Stimulated activated naive CD4-positive, alpha-beta T cell (primary cell): Measurements from ENCODE around the gene FARP1.

ENCODE experiments used
- DNase-seq, 6 experiments: peaks; one replicate each; lab custom pipeline; 2025; lab: John Stamatoyannopoulos, UW

Gene FARP1

DNA sequence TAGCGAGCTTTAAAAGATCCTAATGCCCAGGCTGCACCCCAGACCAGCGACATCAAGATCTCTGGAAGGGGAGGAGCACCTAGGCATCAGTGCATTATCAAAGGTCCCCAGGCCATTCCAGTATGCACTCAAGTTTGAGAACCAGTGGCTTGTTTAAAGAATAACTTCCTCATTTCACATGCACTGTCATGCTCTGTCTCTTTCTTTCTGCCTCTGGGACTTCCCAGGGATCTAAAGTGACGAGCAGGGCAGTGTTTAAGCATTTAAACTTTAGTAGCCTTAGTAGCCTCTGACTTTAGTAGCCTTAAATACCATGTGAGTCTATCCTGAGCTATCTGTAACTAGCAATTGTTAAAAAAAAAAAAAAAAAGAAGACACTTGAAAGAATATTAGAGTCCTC, 8.9 kb upstream of the FARP1 start:
- DNase-seq: no peak

DNA sequence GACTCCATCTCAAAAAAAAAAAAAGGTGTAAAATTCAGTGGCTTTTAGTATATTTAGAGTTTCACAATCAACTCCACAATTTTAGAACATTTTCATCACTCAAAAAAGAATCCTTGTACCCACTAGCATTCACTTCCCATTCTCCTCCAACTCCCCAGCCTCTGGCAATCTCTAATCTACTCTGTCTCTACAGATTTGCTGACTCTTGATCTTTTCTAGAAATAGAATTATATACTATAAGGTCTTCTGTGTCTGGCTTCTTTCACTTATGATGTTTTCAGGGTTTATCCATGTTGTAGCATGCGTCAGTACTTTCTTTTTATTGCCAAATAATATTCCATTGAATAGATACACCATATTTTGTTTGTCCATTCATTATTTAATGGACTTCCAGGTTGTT, 8.0 kb upstream of the FARP1 start:
- no peak for DNase-seq

- no peak for DNase-seq
Observed at GRCh38 chr13:98141091-98141490, 1.8 kb upstream of the FARP1 start.

DNA sequence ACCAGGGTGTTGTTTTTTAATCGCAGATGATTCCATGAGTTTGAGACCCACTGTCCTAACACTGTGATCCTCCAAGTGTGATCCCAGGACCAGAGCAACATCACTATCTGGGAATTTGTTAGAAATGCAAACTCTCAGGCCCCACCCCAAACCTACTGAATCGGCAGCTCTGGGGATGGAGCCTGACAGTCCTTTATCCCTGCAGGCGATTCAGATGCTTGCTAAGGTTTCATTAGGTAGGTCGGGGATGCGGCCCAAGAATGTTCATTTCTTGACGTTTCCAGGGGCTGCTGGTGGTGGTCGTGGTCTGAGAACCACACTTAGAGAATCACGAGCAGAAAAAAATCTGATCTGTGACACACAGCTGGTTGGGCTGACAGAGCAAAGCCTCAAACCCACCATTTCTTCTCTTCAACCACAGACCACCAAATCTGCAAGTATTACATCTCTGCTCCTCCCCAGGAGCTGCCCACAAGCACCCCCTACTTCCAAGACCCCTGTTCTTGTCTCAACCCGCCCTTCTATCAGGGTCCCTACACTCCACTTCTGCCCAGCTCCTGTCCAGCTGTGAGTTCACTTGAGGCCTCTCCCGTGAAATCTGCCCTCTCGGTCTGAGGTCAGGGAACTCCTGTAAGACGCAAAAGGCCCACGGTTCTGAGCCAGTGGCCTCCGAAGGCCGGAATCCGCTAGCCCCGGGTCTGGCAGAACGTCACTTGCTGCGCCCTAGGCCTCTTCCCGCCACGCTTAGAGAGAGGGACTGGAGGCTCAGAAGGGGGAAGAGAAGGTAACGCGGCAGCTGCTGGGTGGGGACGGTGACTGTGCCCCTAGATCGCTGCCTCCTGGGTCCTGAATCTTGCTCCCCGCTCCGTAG, 1.1 kb upstream of the FARP1 start:
- DNase-seq: no peak

GRCh38 chr13:98143157-98143553, 261 bp downstream of the FARP1 start:
- no peak for DNase-seq

- no peak for DNase-seq
Observed at GRCh38 chr13:98143601-98144026, 720 bp downstream of the FARP1 start.

DNA sequence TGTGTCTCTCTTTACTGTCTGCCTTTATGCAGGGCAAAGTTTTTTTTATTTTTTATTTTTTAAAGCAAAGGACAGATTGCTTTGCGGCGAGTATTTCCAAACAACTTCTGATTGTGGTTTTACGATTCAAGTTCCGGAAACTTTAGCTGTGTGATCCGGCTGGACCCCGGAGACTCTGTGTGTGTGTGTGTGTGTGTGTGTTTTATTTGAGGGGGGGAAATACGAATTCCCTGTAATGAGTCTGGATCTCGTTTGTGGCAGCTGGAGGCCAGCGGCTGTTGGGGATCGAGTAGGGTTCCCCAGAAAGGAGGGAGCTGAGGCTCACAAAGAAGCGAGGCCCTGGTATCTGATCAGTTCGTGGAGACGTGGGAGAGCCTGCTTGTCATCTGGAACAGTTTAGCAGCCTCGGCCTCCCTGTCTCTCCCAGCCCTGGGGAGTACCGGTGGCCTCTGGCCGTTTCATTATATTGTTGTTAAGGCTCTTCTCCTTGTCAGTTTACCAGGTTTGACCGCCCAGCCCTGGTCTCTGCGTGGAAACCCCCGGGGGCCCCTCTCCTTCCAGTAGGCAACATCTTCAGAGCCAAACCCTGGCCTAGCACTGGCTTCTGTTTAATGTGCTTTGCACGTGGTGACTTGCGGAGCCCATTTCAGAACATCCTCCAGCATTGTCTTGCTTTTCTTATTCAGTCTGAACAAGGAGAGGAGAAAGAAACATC, 1.3 kb downstream of the FARP1 start:
- no peak for DNase-seq

- DNase-seq: no peak
Observed at GRCh38 chr13:98144801-98145350, 2.0 kb downstream of the FARP1 start.

DNA sequence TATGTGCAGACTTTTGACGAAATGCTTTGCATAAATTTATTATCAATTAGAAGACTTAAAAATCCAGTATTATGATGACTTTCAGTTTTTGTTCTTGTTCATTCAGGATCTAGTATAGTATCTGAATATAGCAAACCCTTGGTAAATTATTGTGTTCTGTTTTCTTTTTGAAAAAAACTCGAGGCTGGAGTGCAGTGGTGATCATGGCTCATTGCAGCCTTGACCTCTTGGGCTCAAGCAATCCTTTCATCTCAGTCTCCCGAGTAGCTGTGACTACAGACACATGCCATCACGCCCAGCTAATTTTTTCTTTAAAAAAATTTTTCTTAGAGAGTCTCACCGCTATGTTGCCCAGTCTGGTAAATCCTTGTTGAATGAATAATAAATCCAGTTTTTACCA, 4.6 kb downstream of the FARP1 start:
- DNase-seq: no peak

DNA sequence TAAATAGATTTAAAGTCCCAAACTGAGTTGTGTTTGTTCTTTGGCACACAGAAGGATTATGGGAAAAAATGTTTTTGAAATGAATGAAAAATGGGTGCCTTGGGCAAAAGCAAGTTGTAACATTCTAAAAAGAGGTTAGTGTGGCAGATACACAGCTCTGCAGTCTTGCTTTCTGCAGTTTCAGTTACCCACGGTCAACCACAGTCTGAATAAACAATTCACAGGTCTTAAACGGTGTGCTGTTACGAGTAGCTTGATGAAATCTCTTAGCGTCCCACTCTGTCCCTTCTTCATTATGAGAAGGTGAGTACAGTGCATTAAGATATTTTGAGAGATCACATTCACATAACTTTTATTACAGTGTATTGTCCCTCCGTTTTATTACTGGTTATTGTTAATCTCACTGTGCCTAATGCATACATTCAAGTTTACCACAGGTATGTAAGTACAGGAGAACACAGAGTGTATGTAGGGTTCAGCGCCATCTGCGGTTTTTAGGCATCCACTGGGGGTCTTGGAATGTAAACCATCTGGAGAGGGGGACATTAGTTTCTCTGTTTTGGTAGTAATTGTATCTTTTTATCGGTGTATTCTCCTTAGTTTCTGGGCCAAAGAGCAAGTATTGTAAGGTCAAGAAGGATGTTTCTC, 8.1 kb downstream of the FARP1 start:
- DNase-seq: no peak

DNA sequence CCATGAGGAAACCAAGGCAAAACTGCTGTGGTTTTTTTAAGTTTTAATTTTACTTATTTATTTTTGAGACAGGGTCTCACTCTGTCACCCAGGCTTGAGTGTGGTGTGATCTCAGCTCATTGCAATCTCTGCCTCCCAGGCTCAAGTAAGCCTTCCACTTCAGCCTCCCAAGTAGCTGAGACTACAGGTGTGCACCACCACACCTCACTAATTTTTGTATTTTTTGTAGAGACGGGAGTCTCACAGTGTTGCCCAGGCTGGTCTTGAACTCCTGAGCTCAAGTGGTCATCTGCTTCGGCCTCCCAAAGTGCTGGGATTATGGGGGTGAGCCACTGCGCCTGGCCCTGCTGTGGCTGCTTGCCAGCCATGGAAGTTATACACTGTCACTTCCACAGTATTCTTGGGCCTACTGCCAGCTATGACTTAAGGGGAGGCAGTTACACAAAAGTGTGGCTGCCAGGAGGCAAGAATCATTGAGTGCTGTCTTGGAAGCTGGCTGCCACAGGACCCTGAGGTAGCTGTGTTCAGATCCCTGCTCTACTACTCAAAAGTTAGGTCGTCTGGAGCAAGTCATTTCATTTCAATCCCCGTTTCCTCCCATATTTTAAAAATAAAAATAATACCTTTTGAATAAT, 12.7 kb downstream of the FARP1 start:
- no peak for DNase-seq

DNA sequence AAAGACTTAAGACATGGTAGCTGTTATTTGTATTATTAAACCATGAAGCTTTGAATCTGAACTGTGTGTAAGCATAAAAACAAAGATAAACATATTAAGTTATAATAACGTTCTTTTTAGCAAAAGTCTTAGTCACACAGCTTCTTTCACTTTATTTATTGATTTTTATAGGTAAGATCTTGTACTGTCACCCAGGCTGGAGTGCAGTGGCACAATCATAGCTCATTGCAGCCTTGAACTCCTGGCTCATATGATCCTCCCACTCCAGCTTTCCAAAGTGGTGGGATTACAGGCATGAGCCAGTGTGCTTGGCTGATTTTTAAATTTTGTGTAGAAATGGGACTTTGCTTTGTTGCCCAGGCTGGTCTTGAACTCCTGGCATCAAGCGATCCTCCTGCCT, 13.4 kb downstream of the FARP1 start:
- no peak for DNase-seq

- no peak for DNase-seq
Observed at GRCh38 chr13:98157188-98157587, 14.3 kb downstream of the FARP1 start.

GRCh38 chr13:98157609-98158008, 14.7 kb downstream of the FARP1 start:
- DNase-seq: no peak

- DNase-seq: no peak
Observed at GRCh38 chr13:98158172-98158899, 15.4 kb downstream of the FARP1 start.

DNA sequence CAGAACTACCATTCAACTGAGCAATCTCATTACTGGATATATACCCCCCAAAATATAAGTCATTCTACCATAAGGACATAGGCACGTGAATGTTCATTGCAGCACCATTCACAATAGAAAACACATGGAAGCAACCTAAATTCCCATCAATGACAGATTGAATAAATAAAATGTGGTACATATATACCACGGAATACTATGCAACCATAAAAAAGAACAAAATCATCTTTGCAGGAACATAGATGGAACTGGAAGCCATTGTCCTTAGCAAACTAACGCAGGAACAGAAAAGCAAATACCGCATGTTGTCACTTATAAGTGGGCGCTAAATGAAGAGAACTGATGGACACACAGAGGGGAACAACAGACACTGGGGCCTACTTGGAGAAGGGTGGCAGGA, 20.0 kb downstream of the FARP1 start:
- DNase-seq: no peak

DNA sequence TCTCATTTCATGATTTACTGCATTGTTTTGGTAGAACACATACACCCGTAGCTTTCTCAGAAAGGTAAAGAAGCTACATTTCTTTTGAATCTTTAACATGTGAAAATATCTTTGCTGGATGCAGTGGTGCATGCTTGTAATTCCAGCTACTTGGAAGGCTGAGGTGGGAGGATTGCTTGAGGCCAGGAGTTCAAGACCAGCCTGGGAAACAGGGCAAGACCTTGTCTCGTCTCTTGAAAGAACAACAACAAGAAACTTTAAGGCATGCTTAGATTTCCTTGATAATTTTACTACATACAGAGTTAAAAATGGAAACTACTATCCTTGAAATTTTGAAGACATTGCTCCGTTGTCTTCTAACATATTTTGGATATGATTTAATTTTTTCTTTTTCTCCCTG, 26.4 kb downstream of the FARP1 start:
- no peak for DNase-seq

GRCh38 chr13:98171900-98172589, 29.2 kb downstream of the FARP1 start:
- DNase-seq: no peak

DNA sequence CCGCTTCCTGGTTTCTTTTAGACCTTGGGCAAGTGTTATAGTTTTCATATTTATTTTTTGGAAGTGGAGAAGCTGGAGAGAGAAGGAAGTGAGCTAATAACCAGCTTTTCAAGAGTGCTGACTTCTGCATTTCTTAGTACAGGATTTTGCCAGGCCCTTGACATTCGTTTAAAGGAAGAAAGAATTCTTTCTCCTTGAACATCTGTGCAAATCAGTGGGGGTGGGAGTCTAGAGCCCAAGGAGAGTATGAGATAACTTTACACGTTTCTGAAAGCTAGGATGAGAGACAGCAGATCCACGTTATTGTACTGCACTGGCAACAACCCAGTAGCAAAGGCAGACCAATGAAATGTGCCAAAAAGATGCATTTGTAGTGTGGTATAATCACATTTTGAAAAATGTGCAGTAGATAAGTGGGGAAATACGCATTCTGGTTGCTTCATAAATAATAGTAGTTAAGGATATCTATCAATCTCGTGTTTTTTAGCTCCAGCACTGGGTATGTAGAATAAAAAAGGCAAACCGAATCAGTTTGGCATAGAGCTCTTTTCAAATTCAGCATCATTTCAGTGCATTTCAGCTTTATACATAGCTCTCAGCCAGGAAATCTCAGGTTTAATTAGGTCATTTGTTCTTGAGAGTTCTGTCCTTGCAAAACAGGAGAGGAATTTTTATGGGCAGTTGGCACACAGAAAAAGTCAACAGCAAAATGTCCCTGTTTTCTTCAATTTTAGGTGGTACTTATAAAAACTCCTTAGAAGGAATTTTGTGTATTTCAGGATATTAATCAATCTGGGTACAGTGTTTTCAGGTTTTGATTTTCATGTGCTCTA, 29.9 kb downstream of the FARP1 start:
- no peak for DNase-seq
